Smooth muscle cell (in vitro differentiated cells): ENCODE measurements around the gene NUDT9. TPM values are rescaled to one million over a fixed set of nuclear protein-coding genes. Genes with fewer than 3 reads are reported as not detected.
A peak's percentile ranks its signal among the peaks of the same experiment; 100 is the strongest.
"Not testable (repeated sequence)": the region's sequence is repeated elsewhere in the genome, so short reads cannot be mapped to it uniquely, and the experiment has no call there.

Experiments
- DNase-seq: peaks from one replicate; lab custom pipeline; 2025; ENCODE audit not compliant: unreplicated experiment; lab: John Stamatoyannopoulos, UW
- H2AFZ ChIP-seq: fragments of 200-600 bp; sonication (generic); 2 replicates; pipeline ENCODE4 v1.6.0; 2016; ENCODE audit warnings: antibody characterized with exemption, low read depth, mild to moderate bottlenecking
- H3F3A ChIP-seq: fragments of 200-600 bp; sonication (generic); 2 replicates; pipeline ENCODE4 v1.6.0; 2017; ENCODE audit warnings: antibody characterized with exemption, low read depth
- H3K27ac ChIP-seq: fragments of 200-600 bp; sonication (generic); 2 replicates; pipeline ENCODE4 v1.5.1; 2016; ENCODE audit warnings: low read depth, mild to moderate bottlenecking
- H3K27me3 ChIP-seq: fragments of 200-600 bp; sonication (generic); 2 replicates; pipeline ENCODE4 v1.6.1; 2016; ENCODE audit warnings: low read depth, mild to moderate bottlenecking
- H3K36me3 ChIP-seq: fragments of 200-600 bp; sonication (generic); 2 replicates; pipeline ENCODE4 v1.5.1; 2016; ENCODE audit warnings: low read depth
- H3K4me1 ChIP-seq: fragments of 200-600 bp; sonication (generic); 2 replicates; pipeline ENCODE4 v1.5.1; 2016; ENCODE audit warnings: low read depth
- H3K4me2 ChIP-seq: fragments of 200-600 bp; sonication (generic); 2 replicates; pipeline ENCODE4 v1.6.0; 2016; ENCODE audit warnings: mild to moderate bottlenecking
- H3K4me3 ChIP-seq: fragments of 200-600 bp; sonication (generic); 2 replicates; pipeline ENCODE4 v1.5.1; 2016; ENCODE audit warnings: mild to moderate bottlenecking
- H3K79me2 ChIP-seq: fragments of 200-600 bp; sonication (generic); 2 replicates; pipeline ENCODE4 v1.6.0; 2016; ENCODE audit warnings: low read depth, mild to moderate bottlenecking
- H3K9ac ChIP-seq: fragments of 200-600 bp; sonication (generic); 2 replicates; pipeline ENCODE4 v1.6.0; 2016; ENCODE audit warnings: low read depth
- H3K9me3 ChIP-seq: fragments of 200-600 bp; sonication (generic); replicated peaks from 2 replicates; pipeline ENCODE4 v1.5.1; 2016; ENCODE audit warnings: low read depth
- H4K20me1 ChIP-seq: fragments of 200-600 bp; sonication (generic); 2 replicates; pipeline ENCODE4 v1.6.0; 2016; ENCODE audit warnings: low read depth
- WGBS: methylation state at CpG from one replicate; pipeline ENCODE4 v1.1.7; 2016; ENCODE audit warnings: low lambda C conversion rate; 5-methylcytosine and 5-hydroxymethylcytosine counted together
- polyA plus RNA-seq: library from polyadenylated mRNA; unstranded; fragments of >200 nt; fragmentation: Nextera tagmentation; extraction: Ambion mirVana; gene quantifications from 2 replicates; pipeline ENCODE4 v1.2.1, GENCODE V29; 2016
- total RNA-seq: library from RNA; depleted of rRNA; stranded (reverse); fragments of >200 nt; gene quantifications from 2 replicates; pipeline ENCODE4 v1.2.3, GENCODE V29; 2014
- TF ChIP-seq, protein P1 (sequence below): fragments of 200-600 bp; sonication (generic); IDR thresholded peaks from 2 replicates; pipeline ENCODE4 v1.5.1; 2017; ENCODE audit warnings: borderline replicate concordance, mild to moderate bottlenecking, antibody characterized with exemption; ENCODE audit not compliant: insufficient read depth, poor library complexity, severe bottlenecking

NUDT9 gene
- total and polyA plus RNA-seq, 2 experiments from 2014 or later = 10.5 to 26.5 TPM

DNA sequence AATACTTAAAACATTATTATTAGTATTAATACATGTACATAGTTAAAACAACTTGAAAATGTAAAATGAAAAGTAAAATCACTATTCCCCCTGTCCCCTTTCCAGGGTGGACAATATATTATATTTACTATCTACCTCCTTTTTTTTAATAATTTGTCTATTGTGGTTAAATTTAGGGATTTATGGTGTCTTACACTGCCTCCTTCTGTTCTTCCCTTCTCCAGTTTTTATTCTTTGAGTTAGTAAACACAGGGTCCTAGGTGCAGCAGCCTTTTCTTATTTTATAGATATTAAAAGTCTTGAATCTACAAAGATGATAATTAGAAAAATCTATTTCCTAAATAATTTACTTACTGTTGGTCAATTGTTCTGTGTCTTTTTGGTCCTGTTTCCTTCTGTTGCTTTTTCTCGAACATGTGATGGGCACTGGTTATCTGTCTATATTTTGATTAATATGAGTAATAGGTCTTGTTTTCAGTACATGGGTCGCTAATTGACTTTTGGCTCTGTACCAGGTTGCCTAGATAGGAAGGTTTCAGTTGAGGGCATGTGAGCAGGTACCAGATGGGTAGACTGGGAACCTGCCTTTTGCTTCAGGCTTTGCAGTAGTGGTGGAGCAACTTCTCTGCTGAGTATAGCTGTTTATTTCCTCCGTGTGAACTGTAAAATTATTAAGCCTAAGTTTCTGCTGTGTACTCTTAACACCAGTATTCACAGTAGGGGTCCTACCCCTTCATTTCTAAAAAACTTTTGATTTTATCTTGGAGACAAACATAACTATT, 1.1 kb downstream of the NUDT9 start:
- H2AFZ ChIP-seq = peak overlapping the region; percentile 92
- WGBS = 50% methylated on average over 3 of the region's 3 CpGs
- H3K4me1 ChIP-seq = peaks cover 10% of the 10 kb centered on the region
- no peak for DNase-seq
- peak overlapping the region; percentile 99 for H3K4me2 ChIP-seq
- H3K27ac ChIP-seq = peak overlapping the region; percentile 65
- H3K79me2 ChIP-seq = peaks cover 44% of the 10 kb centered on the region
- H3F3A ChIP-seq = peaks cover 3% of the 10 kb centered on the region
- no peaks in the 10 kb centered on the region for H3K27me3 ChIP-seq
- H3K9me3 ChIP-seq = no peaks in the 10 kb centered on the region
- TF ChIP-seq, protein P1, sequence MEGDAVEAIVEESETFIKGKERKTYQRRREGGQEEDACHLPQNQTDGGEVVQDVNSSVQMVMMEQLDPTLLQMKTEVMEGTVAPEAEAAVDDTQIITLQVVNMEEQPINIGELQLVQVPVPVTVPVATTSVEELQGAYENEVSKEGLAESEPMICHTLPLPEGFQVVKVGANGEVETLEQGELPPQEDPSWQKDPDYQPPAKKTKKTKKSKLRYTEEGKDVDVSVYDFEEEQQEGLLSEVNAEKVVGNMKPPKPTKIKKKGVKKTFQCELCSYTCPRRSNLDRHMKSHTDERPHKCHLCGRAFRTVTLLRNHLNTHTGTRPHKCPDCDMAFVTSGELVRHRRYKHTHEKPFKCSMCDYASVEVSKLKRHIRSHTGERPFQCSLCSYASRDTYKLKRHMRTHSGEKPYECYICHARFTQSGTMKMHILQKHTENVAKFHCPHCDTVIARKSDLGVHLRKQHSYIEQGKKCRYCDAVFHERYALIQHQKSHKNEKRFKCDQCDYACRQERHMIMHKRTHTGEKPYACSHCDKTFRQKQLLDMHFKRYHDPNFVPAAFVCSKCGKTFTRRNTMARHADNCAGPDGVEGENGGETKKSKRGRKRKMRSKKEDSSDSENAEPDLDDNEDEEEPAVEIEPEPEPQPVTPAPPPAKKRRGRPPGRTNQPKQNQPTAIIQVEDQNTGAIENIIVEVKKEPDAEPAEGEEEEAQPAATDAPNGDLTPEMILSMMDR = no peak
- peak overlapping the region; percentile 88 for H3K9ac ChIP-seq
- peaks cover 5% of the 10 kb centered on the region for H4K20me1 ChIP-seq
- H3K36me3 ChIP-seq = no peaks in the 10 kb centered on the region
- H3K4me3 ChIP-seq = peak overlapping the region; percentile 92

DNA sequence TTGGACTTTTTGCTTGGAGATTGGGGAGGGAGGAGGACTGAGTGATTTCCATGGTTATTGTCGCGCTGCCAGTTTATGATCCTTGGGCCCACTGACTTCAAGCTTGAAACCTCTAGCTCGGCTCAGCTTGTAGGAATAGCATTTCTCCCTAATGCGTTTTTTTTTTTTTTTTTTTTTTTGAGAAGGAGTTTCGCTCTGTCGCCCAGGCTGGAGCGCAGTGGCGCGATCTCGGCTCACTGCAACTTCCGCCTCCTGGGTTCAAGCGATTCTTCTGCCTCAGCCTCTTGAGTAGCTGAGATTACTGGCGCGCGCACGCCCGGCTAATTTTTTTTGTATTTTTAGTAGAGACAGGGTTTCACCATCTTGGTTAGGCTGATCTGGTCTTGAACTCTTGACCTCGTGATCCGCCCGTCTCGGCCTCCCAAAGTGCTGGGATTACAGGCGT, 1.7 kb downstream of the NUDT9 start:
- H3K4me1 ChIP-seq, H4K20me1 ChIP-seq, H2AFZ ChIP-seq, DNase-seq, H3K27me3 ChIP-seq, H3F3A ChIP-seq, H3K9ac ChIP-seq, H3K36me3 ChIP-seq, H3K27ac ChIP-seq, H3K9me3 ChIP-seq: not testable (repeated sequence)
- H3K79me2 ChIP-seq = peaks cover 44% of the 10 kb centered on the region
- peak overlapping the region; percentile 99 for H3K4me2 ChIP-seq
- 94% methylated on average over 16 of the region's 22 CpGs for WGBS
- H3K4me3 ChIP-seq = peak overlapping the region; percentile 92

DNA sequence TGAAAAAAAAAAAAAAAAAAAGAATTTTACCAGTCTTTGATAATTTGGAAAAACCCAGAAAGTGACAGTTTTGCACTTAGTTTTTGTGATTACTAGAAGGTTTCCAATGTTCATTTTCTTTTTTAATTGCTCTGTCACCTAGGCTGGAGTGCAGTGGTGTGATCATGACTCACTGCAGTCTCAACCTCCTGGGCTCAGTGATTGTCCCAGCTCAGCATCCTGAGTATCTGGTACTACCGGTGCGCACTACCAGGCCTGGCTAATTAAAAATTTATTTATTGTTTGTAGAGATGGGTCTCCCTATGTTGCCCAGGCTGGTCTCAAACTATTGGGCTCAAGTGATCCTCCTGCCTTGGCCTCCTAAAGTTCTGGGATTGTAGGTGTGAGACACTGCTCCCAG, 3.3 kb downstream of the NUDT9 start:
- Histone ChIP-seq H3K27ac (no peak overlapping the region), H3K4me3 (no peak overlapping the region), H3K9me3 (no peaks in the 10 kb centered on the region), H3K27me3 (no peaks in the 10 kb centered on the region), H4K20me1 (peaks cover 13% of the 10 kb centered on the region), H2AFZ (no peak overlapping the region), H3K79me2 (peaks cover 56% of the 10 kb centered on the region), H3F3A (no peaks in the 10 kb centered on the region), H3K36me3 (no peaks in the 10 kb centered on the region), H3K4me2 (no peak overlapping the region), H3K4me1 (peaks cover 10% of the 10 kb centered on the region), H3K9ac (no peak overlapping the region)
- DNase-seq = no peak
- WGBS = 81% methylated on average over 2 of the region's 2 CpGs
- TF ChIP-seq, protein P1 = no peak

DNA sequence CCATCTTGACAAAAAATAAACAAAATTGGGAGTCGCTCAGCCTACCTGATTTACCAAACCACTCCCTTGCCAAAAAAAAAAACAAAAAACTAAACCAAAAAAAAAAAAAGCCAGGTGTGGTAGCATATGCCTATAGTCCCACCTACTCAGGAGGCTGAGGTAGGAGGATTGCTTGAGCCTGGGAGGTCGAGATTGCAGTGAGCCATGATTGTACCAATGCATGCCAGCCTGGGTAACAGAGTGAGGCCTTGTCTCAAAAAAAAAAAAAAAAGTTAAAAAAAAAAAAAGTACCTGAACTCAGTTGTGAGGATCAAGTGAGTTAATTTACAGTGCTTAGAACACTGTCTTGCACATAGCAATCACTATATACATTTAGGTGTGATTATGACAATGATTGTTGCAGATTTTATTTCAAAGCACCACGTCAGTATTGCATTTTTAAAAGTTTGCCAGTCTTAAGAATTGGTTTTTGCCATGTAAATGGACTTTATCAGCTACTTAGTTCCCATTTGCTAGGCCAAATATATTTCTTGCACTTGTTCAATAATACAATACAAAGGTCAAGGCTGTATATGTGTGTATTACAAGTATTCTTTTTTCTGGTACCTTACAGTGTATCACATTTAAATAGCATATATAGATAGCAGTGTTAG, 4.6 kb downstream of the NUDT9 start:
- H2AFZ ChIP-seq = no peak overlapping the region
- 97% methylated on average over 3 of the region's 3 CpGs for WGBS
- H3K4me3 ChIP-seq = no peak overlapping the region
- no peaks in the 10 kb centered on the region for H3K27me3 ChIP-seq
- no peak overlapping the region for H3K4me2 ChIP-seq
- H3F3A ChIP-seq = no peaks in the 10 kb centered on the region
- no peak overlapping the region for H3K27ac ChIP-seq
- H4K20me1 ChIP-seq = peaks cover 21% of the 10 kb centered on the region
- peaks cover 68% of the 10 kb centered on the region for H3K79me2 ChIP-seq
- no peak overlapping the region for H3K9ac ChIP-seq
- no peak for DNase-seq
- no peaks in the 10 kb centered on the region for H3K36me3 ChIP-seq
- peaks cover 10% of the 10 kb centered on the region for H3K4me1 ChIP-seq
- no peaks in the 10 kb centered on the region for H3K9me3 ChIP-seq
- TF ChIP-seq, protein P1 = no peak
